Measurements from ENCODE around the gene DAAM2.

- TF ChIP-seq POLR2A (IDR thresholded peaks at IDR 0.05; ENCODE audit: low read length) (no peak), GATA1 (IDR thresholded peaks at IDR 0.05; ENCODE audit: low read depth, low read length) (no peak)
Measured at GRCh38 chr6:39835821-39836295, 43.7 kb downstream of the DAAM2 start.
